Subcutaneous adipose tissue (tissue), 4 donors: ENCODE data around the gene NR3C1. TPM values are rescaled to one million over a fixed set of nuclear protein-coding genes. Genes with fewer than 3 reads are reported as not detected.

Source experiments
- total RNA-seq, 4 donors: library from RNA; depleted of rRNA; stranded (reverse); fragments of >200 nt; gene quantifications; one replicate each; pipeline ENCODE4 v1.1.0, GENCODE V29; 2016
- TF ChIP-seq, protein P1 (sequence below): fragments of 450-650 bp; IDR thresholded peaks from one replicate; pipeline ENCODE4 v1.5.1; 2016; ENCODE audit warnings: low read depth, mild to moderate bottlenecking, control low read depth, antibody characterized with exemption, moderate library complexity

The NR3C1 gene
- total RNA-seq, 4 donors from 2014 or later: 86.2 to 174 (median 95.1) TPM

DNA sequence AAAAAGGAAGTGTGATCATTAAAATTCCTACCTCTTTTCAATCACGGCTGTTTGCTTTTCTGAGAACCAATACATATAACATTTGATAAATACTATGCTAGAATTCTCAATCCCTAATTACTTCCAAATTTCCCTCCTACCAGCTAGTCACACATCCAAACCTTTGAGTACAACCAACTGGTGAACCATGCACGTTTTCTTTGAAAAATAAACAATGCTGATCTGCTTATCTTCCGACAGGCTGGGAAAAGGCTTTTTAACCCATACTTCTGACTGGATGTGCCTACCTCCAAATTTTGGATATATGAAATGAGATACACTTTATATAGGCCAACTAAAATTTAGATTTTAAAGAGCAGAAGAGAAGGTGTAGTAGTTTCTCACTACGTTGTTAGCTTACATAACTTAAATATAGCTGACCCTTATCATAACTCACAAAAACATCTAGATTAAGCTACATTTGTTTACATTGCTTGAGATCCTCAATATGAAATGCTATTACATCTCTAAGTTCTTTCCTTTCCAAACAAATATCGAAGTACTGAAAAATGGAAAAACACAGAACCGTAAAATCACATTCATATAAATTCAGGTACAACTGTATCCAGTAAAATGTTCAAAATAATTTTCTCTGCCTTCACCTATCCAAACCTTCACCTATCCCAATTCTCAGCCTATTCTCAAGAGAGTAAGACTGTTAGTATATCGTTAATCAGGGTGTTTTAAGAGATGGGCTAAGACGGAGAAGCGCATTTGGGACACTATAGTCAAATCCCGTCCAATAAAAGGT is 2.1 kb downstream of the NR3C1 start:
- TF ChIP-seq, protein P1, sequence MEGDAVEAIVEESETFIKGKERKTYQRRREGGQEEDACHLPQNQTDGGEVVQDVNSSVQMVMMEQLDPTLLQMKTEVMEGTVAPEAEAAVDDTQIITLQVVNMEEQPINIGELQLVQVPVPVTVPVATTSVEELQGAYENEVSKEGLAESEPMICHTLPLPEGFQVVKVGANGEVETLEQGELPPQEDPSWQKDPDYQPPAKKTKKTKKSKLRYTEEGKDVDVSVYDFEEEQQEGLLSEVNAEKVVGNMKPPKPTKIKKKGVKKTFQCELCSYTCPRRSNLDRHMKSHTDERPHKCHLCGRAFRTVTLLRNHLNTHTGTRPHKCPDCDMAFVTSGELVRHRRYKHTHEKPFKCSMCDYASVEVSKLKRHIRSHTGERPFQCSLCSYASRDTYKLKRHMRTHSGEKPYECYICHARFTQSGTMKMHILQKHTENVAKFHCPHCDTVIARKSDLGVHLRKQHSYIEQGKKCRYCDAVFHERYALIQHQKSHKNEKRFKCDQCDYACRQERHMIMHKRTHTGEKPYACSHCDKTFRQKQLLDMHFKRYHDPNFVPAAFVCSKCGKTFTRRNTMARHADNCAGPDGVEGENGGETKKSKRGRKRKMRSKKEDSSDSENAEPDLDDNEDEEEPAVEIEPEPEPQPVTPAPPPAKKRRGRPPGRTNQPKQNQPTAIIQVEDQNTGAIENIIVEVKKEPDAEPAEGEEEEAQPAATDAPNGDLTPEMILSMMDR: no peak

DNA sequence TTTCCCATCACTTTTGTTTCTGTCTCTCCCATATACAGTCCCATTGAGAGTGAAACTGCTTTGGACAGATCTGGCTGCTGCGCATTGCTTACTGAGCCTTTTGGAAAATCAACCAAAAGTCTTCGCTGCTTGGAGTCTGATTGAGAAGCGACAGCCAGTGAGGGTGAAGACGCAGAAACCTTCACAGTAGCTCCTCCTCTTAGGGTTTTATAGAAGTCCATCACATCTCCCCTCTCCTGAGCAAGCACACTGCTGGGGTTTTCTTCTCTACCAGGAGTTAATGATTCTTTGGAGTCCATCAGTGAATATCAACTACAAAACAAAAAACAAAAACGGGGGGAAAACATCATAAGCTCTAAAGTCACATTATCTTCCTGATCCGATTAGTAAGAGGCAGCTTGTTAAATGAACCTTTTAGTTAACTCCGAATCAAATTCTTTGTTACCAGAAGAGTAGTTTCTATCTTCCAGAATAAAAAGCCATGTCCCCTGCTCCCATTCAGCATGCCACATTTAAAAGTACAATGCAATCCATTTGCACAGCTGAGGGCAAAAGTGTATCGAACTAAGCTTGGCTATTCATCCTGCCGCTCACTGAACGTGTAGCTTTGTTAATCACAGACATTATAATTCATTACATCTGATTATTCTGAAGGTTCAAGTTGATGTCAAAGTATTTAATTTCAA is 2.8 kb downstream of the NR3C1 start:
- TF ChIP-seq, protein P1: no peak

DNA sequence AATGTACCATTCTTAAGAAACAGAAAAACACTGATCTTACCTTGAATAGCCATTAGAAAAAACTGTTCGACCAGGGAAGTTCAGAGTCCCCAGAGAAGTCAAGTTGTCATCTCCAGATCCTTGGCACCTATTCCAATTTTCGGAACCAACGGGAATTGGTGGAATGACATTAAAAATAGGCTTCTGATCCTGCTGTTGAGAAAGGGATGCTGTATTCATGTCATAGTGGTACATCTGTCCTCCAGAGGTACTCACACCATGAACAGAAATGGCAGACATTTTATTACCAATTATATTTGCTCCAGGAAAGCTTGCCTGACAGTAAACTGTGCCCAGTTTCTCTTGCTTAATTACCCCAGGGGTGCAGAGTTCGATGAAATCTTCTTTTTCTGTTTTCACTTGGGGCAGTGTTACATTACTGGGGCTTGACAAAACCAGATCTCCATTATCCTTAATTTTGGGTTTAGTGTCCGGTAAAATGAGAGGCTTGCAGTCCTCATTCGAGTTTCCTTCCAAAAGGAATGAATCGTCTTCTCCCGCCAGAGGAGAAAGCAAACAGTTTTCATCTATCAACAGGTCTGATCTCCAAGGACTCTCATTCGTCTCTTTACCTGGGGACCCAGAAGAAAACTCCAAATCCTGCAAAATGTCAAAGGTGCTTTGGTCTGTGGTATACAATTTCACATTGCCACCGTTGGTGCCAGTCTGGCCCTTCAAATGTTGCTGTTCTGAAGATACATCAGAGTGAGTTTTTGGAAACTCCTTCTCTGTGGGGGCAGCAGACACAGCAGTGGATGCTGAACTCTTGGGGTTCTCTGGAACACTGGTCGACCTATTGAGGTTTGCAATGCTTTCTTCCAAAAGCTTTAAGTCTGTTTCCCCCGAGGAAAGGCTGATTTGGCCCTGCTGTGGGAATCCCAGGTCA is 3.6 kb downstream of the NR3C1 start:
- TF ChIP-seq, protein P1: no peak

DNA sequence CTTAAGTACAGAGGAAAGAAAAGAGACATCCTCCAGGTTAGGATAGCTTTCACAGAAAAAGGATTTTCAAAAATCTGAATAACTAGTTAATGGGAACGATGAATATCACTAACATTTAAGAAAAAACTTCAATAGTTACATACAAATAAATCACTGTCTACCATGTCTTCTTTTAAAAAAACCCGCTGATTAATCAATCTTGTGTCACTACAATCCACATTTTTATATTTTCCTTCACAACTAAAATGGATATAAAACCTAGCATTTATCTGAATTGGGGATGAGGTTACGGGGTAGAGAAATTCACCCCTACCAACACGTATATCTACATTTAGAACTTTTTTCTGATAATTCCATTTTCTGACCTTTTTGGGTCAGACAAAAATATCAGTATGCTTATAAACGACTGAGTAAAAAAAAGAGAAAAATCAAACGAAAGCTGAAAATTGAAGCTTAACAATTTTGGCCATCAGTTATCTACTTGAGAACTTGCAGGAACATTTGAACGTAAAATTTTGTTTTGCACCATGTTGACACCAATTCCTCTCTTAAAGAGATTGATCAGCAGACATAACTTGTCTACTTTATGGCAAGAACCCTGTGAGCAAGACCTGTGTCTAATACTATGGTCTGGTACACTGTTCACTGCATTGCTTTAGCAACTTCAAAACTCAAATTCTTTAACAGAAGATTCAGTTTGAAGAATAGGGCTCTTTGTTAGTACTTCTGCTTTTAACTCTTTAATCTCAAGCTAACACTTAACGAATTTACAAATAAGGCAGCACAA is 4.8 kb downstream of the NR3C1 start:
- TF ChIP-seq, protein P1: no peak

DNA sequence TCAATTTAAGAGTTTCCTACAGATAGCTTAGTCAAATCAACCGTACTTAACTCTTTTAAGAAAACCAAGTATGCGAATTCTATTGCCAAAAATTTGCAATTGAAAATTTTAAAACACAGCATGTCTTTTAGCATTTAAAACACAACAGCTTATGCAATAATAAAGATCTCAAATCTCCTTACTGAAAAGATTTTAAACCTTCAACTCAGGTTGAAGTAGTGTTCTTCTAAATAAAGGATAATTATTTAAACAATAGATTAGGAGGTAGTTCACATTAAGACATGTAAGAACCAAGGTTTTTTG is 5.5 kb downstream of the NR3C1 start:
- TF ChIP-seq, protein P1: no peak

DNA sequence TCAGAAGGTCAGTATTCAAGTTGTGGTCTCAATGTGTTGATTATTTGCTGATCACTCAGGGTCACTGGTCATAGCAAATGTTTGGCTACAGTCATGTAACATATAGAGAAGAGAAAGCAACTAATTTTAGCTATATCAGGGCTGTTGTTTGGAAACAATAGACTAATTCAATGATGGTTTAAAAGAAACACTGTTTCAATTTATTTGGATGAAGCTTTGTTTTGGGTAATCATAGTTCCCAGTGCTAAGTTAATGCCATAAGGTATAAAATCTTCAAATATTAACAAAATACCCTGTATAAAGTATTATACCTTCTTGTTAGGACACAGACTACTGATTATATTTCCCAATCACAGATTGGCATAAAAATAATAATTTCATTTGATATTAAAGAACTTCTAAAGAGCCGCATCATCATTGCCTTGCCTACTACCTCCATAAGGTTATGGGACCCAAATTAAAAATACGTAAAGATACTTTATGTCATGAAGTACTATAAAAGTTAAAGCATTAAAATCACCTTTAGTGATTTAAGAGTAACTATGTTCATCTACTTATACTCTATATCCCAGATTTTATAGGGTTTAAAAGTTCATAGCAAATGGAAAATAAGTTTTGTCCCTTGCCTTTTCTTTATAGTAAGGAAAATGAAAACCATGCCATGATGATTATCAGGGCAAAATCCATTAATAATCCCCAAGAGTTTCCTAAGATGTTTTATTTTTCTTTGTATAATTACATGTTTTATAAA is 6.0 kb downstream of the NR3C1 start:
- TF ChIP-seq, protein P1: no peak
